ENCODE measurements around the gene HIBCH.

DNA sequence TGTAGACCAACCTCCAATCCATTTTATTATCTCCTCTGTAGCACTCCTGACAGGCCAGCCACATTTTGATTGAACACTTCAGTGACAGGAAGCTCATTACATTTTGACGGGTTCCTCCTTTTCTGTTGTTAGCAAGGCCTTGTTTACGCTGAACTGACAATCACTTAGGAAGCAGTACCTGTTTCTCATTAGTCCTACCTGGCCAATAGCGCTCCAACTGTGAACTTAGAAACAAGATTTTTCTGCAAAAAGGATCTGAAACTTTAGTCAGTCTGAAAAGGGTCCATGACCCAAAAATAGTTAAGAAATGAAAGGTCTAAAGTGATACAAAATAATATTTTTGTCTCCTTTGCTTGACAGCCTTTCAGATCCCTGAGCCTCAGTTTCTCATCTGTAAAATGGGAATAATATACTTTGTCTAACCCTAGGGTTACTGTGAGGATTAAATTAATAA is 137.5 kb downstream of the HIBCH start:
- TF ChIP-seq POLR2AphosphoS5 (IDR thresholded peaks at IDR 0.05; ENCODE audit: insufficient read depth, low read depth, low read length) (no peak), CTCF (IDR thresholded peaks at IDR 0.05; ENCODE audit: extremely low read depth in 1 of 2, insufficient read depth in 1 of 2, low read depth in 1 of 2, low read length in 2 of 2) (no peak), EZH2 (IDR thresholded peaks at IDR 0.05; ENCODE audit: borderline replicate concordance, low read depth, low read length, severe bottlenecking) (no peak), POLR2A (IDR thresholded peaks at IDR 0.05; ENCODE audit: low read depth, low read length) (no peak), JUN (IDR thresholded peaks at IDR 0.05; ENCODE audit: borderline replicate concordance, insufficient read depth, insufficient read length, low read depth) (no peak), MYC (IDR thresholded peaks at IDR 0.05; ENCODE audit: low read depth, low read length) (no peak), GATA2 (IDR thresholded peaks at IDR 0.05; ENCODE audit: insufficient read depth, insufficient read length, low read depth, low read length) (no peak)
- TF ChIP-seq, protein P1, sequence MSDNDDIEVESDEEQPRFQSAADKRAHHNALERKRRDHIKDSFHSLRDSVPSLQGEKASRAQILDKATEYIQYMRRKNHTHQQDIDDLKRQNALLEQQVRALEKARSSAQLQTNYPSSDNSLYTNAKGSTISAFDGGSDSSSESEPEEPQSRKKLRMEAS (IDR thresholded peaks at IDR 0.05; ENCODE audit: insufficient read depth, insufficient read length), result no peak
